ENCODE data around the gene CLCN3. TPM values are rescaled to one million over a fixed set of nuclear protein-coding genes. Genes with fewer than 3 reads are reported as not detected.

CLCN3 gene
- total and polyA plus RNA-seq, 2 of the 13 experiments (the other 11 are each of a cell fraction or from before 2014, with no cell fraction given) = 13.6 to 23.7 TPM

GRCh38 chr4:169723207-169723965, 103.0 kb downstream of the CLCN3 start (continued):
- TF ChIP-seq ZNF513 (CRISPR knock-in tag; conservative IDR thresholded peaks at IDR 0.05) = no peak

- no peaks in the 10 kb centered on the region for H3K27me3 ChIP-seq (ENCODE audit: control insufficient read depth in 1 of 2, insufficient read depth in 2 of 2, low read length in 2 of 2)
- no peaks in the 10 kb centered on the region for H3K9me3 ChIP-seq (ENCODE audit: low read length)
- no peaks in the 10 kb centered on the region for H4K20me1 ChIP-seq (ENCODE audit: insufficient read depth, low read length)
- ChIA-PET POLR2A (interaction anchor here (1.2 kb wide), 1 partner anchor 111 kb away, joined by 3 read pairs; no protein-coding TSS in a partner anchor), CTCF (ENCODE audit: low intra/inter-chr PET ratio, low total read pairs) (no interaction called here)
- no peak overlapping the region for H3K4me2 ChIP-seq (ENCODE audit: low read depth, low read length)
- no peak overlapping the region for H3K27ac ChIP-seq (ENCODE audit: extremely low read length, insufficient read depth, low read length)
- in situ Hi-C loops (cut with HindIII; ENCODE audit: extremely low pct_ligation_motif_present, low pct_unique_long_range_greater_than_20kb) (no loop called here), intact Hi-C loops (cut with micrococcal nuclease; ENCODE audit: unreplicated experiment) (no loop called here)
- WGBS (ENCODE audit: low lambda C conversion rate) = 61% methylated on average over 2 of the region's 2 CpGs
- no peak overlapping the region for H2AFZ ChIP-seq (ENCODE audit: low read length)
- no peak for DNase-seq (ENCODE audit: low spot score)
- peak; percentile 79 for TF ChIP-seq RBM22 (optimal IDR thresholded peaks at IDR 0.05; ENCODE audit: low read length)
- TF ChIP-seq ZNF138 (CRISPR knock-in tag; IDR thresholded peaks at IDR 0.05; ENCODE audit: low read depth) = no peak
- no peaks in the 10 kb centered on the region for H3K4me1 ChIP-seq (ENCODE audit: insufficient read depth, low read length)
- H3K9ac ChIP-seq (ENCODE audit: insufficient read depth, low read depth, low read length) = no peak overlapping the region
- FAIRE-seq = no peak
- no peak for ATAC-seq
- no peak overlapping the region for H3K4me3 ChIP-seq (replicated peaks in 1 of 3; ENCODE audit: insufficient read depth in 1 of 3, low read depth in 2 of 3, low read length in 3 of 3)
- BruUV-seq (replicated peaks) = no TSS peak
- H3K36me3 ChIP-seq (replicated peaks in 1 of 2; ENCODE audit: control insufficient read depth in 1 of 2, insufficient read depth in 2 of 2, low read length in 2 of 2) = peaks cover 0 to 9% of the 10 kb centered on the region in 2 experiments; a peak in 1 of 5 replicates
- no peaks in the 10 kb centered on the region for H3K79me2 ChIP-seq (ENCODE audit: insufficient read depth, low read length)
Observed at GRCh38 chr4:169724260-169724659, 103.9 kb downstream of the CLCN3 start.

- Histone ChIP-seq H3K79me2 (ENCODE audit: insufficient read depth, low read length) (no peaks in the 10 kb centered on the region), H3K4me3 (replicated peaks in 1 of 3; ENCODE audit: insufficient read depth in 1 of 3, low read depth in 2 of 3, low read length in 3 of 3) (no peak overlapping the region), H3K36me3 (replicated peaks in 1 of 2; ENCODE audit: control insufficient read depth in 1 of 2, insufficient read depth in 2 of 2, low read length in 2 of 2) (peaks cover 1 to 4% of the 10 kb centered on the region in 2 experiments; a peak in 1 of 5 replicates), H3K9ac (ENCODE audit: insufficient read depth, low read depth, low read length) (no peak overlapping the region), H2AFZ (ENCODE audit: low read length) (no peak overlapping the region), H3K27me3 (ENCODE audit: control insufficient read depth in 1 of 2, insufficient read depth in 2 of 2, low read length in 2 of 2) (no peaks in the 10 kb centered on the region), H4K20me1 (ENCODE audit: insufficient read depth, low read length) (no peaks in the 10 kb centered on the region), H3K4me2 (ENCODE audit: low read depth, low read length) (no peak overlapping the region), H3K27ac (ENCODE audit: extremely low read length, insufficient read depth, low read length) (no peak overlapping the region), H3K4me1 (ENCODE audit: insufficient read depth, low read length) (no peaks in the 10 kb centered on the region), H3K9me3 (ENCODE audit: low read length) (no peaks in the 10 kb centered on the region)
- ChIA-PET POLR2A (interaction anchor here (1.2 kb wide), 1 partner anchor 30 kb away, joined by 3 read pairs; no protein-coding TSS in a partner anchor), CTCF (ENCODE audit: low intra/inter-chr PET ratio, low total read pairs) (no interaction called here)
- in situ Hi-C loops (cut with HindIII; ENCODE audit: extremely low pct_ligation_motif_present, low pct_unique_long_range_greater_than_20kb) (no loop called here), intact Hi-C loops (cut with micrococcal nuclease; ENCODE audit: unreplicated experiment) (no loop called here)
- no TSS peak for BruUV-seq (replicated peaks)
- ATAC-seq (no peak), DNase-seq (ENCODE audit: low spot score) (no peak), FAIRE-seq (no peak)
- TF ChIP-seq ZSCAN22 (CRISPR knock-in tag; IDR thresholded peaks at IDR 0.05) (no peak), ZNF678 (CRISPR knock-in tag; IDR thresholded peaks at IDR 0.05) (no peak), YEATS4 (CRISPR knock-in tag; IDR thresholded peaks at IDR 0.05; ENCODE audit: borderline replicate concordance) (no peak), ZNF253 (CRISPR knock-in tag; IDR thresholded peaks at IDR 0.05; ENCODE audit: borderline replicate concordance) (no peak), ZNF512 (CRISPR knock-in tag; IDR thresholded peaks at IDR 0.05) (no peak), CEBPZ (IDR thresholded peaks at IDR 0.05; ENCODE audit: low read length) (no peak)
Observed at GRCh38 chr4:169727616-169728015, 107.2 kb downstream of the CLCN3 start.

Data from HepG2 (cell line).